NCI-H2081 treated with DMSO at 0.1 percent for 48 hours (cell line): ENCODE data around the gene RGR.

ENCODE experiments used
- DNase-seq: peaks from one replicate; lab custom pipeline; 2025; lab: John Stamatoyannopoulos, UW

Gene RGR

DNA sequence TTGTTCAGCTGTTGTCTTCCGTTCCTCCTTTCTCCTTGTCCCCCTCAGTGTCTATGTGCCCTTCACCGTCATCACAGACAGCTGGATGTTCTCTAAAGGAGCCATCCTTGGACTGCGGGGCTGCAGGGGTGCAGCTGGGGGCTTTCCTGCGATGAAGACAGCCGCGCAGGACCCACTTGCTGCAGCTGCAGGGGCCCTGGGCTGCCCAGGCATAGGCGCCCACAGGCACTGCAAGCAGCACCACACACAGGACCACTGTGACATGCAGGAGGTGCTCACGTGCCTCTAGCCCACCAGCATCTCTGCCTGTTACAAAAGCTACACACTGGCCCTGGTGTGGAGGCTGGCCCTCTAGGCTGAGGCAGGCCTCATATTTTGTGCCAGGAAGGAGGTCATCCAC is 22.9 kb upstream of the RGR start:
- no peak for DNase-seq

GRCh38 chr10:84224411-84225028 is 20.3 kb upstream of the RGR start:
- DNase-seq: no peak

DNA sequence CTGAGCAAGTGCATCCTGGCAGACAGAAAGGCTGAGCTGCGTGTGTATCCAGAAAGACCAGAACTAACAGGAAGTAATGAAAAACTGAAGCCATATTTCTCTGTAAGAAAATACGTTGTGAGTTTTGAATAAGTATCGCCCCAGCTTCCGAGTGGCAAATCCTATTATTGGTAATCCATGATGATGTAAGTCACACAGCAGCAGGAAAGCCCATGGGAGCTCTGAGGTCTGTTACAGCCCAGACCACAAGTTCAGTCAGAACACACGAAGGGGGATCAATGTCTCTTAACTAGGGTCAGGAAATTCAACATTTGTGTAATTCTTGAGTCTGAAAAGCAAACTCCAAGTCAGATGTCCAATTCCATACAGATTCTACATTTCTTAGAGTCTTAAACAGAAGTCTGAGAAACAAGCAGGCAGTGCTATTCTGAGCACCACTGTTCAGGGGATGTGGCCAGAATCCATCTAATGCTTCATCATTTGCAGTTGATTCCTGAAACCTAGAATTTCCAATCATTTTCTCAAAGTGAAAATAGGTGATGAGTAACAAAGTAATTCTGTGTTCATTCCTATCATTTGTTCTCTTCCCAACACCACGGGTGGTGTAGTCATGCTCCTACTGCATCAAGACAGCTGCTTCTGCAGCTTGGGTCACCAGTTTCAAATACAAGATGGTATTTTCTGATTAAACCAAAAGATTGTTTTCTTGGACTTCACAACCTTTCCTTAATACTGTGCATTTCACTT is 19.3 kb upstream of the RGR start, which contains the start of gene LRIT2:
Gene LRIT2 (minus strand): TSS at position 118 of the 747 bp plus-strand sequence. CDS start 24 bp downstream, at position 94.
- no peak for DNase-seq

DNA sequence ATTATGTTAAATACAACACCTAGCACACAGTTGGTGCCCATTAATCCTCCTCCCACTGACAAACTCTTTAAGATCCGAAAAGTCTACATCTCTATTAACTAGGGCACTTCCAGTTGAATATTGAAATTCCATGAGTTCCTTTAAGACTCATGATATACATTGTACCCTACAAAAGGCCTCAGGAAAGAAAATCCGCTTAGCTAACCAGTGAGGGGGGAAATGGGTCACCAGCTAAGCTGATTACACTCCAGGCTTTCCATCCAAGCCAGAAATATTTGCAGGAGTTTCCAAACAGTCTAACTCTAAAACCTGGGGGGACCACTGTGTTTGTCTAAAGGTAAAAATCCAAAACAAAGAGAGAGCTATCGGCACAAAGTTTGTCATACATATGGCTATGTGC is 18.2 kb upstream of the RGR start:
- no peak for DNase-seq

DNA sequence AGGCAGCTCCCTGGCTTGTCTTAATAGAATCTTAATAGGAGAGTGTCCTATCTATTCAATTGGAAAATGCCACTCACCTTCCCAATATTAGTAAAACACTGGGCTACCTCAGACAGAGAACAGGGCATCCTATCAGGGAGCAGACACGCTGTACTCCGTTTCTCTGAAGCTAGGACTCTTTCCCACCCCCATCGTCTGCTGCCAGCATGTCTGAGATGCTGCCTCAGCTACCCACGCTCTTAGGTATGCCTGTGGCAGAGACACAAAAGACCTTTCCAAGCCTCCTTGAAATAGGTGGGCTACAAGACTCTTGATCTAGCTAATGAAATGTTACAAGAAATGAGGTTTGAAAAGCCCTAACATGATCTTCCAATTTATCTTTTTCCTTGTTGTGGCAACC is 17.0 kb upstream of the RGR start:
- DNase-seq: no peak

DNA sequence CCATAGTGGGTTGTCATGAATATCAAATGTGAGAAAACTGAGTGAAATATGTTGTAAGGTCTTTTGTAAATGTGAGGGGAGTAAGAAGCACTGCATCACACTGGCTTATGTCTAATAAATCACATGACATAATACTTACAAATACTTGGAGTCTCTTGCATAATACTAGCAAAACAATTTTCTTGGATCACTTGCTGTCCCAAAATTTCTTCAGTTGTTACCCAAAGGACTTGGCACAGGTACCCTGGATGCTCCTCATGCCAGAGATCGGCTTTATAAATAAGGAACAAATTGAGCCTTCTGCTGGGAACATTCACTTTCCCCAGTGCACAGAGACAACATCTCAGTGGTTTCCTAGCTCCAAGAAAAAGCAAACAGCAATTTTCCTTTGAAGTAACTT is 14.5 kb upstream of the RGR start:
- DNase-seq: no peak

DNA sequence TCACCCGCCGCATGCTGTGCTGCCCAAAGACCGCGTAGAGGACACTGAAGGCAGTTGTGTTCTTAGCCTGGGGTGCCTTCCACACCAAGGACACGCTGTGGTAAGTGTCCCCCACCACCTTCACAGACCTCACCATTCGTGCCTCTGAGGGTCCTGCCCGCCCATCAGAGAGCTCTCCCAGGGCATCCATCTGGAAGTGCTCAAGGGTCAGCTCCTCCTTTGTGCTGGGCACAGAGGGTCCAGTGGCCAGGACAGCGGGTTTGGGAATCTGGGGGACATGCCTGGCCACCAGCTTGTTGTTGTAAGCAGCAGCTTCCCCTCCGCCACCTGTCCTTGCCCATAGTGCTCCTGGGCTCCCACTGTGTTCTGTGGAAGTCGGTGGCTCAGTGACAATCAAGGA is 12.5 kb upstream of the RGR start:
- DNase-seq: no peak

- no peak for DNase-seq
These were observed 10.9 kb upstream of the RGR start for GRCh38 chr10:84233940-84234339.

- DNase-seq: no peak
These were observed 10.4 kb upstream of the RGR start for GRCh38 chr10:84234479-84234878.

GRCh38 chr10:84235096-84235495 is 9.8 kb upstream of the RGR start:
- DNase-seq: no peak

- no peak for DNase-seq
These were observed 8.1 kb upstream of the RGR start for GRCh38 chr10:84236807-84237198.

DNA sequence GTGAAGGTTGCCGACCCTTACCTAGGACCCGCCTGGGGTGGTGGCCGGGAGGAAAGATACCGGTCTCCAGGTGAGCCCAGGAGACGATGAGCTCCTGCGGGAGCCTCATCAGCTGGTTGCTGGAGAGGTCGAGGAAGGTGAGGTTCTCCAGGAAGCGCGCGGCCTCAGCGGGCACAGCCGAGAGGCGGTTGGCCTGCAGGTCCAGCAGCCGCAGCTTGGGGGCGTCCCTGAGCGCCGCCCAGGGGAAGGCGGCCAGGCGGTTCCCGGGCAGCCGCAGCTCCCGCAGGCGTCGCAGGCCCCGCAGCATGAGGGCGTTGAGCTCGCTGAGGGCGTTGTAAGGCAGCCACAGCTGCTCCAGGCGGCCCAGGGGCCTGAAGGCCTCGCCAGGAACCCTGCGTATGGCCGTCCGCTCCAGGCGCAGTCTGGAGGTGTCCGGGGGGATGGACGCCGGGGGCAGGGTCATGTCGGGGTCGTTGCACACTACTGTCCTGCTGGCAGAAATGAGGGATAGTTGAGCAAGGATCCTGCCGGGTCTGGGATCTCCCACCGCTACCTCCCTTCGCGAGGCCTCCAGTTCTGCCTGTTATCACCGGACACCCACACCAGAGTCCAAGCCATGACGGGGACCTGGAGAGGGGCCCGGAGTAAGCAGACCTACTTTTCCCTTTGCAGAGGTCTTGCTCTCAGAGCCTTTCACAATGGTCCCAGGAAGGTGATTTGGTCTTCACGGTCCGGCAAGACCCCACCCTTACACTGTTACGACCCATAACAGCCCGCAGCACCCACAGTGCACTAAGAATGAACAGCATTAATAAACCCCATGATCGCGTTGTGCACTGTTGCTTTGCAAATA is 7.4 kb upstream of the RGR start:
- DNase-seq: no peak

- DNase-seq: no peak
These were observed 5.9 kb upstream of the RGR start for GRCh38 chr10:84238909-84239308.

GRCh38 chr10:84241185-84241790 is 3.6 kb upstream of the RGR start, which contains the start of gene LRIT1:
LRIT1 (minus strand) TSS chr10:84241546; CDS start chr10:84241439, 107 bp downstream.
- DNase-seq: no peak

GRCh38 chr10:84243759-84244158 is 1.1 kb upstream of the RGR start:
- no peak for DNase-seq

DNA sequence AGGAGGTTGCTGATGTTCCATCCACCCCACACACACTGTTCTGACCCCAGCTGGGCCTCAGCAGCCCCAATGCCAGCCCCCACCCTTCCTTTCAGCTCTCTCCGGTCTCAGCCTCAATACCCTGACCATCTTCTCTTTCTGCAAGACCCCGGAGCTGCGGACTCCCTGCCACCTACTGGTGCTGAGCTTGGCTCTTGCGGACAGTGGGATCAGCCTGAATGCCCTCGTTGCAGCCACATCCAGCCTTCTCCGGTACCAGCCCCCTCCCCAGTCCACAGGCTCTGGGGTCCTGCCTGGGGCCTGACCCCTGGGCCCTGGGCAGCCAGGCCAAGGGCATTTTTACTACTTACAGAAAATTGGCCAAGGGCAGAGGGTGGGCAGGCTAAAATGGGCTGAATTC is 2.6 kb downstream of the RGR start:
- no peak for DNase-seq

GRCh38 chr10:84248794-84249193 is 3.9 kb downstream of the RGR start:
- DNase-seq: no peak

DNA sequence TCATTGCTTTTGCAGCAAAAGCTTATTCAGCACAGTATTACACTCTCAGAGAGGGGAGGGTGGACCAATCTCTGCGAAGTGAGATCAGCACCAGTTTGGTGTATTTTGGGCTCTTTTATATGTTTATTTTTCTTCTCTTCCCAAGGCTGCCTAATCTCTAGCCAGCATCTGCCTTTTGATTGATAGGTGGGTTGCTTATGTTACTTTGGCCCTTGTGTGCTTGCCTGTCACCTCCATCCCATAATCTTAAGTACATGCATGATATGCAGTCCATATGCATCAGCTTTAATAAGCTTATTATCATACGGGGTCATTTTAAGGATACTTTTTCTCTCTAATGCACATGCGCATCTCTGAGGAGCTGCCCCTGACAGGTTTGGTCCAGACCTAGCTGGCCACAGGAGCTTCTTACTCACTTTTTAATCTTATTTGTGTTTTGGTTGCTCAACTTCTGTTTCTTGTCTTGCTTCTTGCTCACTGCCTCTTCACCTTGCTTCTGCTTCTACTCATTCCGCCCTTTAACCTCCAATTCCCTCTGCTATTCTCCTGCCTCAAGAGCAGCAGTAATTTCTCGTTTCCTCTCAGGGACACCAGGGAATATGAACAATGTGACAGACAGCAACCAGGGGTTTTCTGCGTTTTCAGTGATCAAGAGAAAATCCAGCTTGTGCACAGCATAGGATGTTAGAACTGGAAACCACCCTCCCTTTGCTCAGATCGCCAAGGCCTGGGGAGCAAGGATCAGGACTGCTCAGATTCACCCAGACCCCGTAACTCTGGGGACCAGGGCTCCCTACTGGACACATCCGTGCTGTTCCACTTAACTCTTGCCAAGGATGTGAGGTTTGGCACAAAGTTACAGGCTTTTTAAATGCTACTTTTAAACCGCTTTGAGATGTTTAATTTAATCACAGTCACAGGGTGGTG is 10.0 kb downstream of the RGR start:
- DNase-seq: no peak

DNA sequence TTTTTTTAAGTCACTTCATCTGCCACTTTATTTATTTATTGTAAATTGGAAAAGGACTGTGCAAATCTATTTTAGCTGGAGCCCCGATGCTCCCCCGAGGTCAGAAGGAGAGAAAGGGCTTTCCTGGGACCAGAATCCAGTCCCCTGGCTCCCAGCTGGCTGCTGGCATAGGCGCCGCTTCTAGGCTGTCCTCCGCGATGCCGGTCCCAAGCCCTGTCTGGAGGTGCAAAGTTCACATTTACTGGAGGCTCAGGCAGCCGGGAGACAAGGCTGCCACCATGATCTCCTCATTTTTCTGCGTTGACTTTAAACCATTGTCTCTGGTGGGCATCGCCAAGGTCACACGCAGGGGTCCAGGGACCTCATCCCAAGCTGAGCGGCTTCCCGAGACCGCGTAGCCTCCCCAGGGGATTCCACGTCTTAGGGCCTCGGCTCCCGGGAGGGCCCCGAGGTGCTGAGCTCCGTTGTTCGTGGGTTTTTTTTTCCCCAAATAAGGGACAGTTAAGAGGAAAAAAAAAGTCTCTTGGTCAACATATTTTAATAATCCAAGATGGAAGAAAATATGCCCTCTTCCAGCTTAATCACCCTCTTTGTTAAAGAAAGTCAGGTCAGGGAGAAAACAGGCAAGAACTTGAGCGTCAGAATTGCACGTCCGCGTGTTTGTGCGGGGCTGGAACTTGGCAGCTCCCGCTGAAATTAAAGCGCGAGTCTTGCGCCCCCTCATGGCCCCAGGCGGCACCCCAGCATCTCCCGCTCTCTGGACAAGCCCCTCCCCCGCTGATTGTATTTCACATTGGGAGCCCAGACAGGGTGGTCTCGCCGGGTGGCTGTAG is 11.9 kb downstream of the RGR start:
- DNase-seq: no peak

GRCh38 chr10:84257343-84258020 is 12.6 kb downstream of the RGR start:
- no peak for DNase-seq
